NT2/D1 (cell line): Measurements from ENCODE around the gene DOCK3.

Source experiments
- SUZ12 ChIP-seq: IDR thresholded peaks from 2 replicates; pipeline ENCODE4 v1.6.1; 2011; ENCODE audit not compliant: insufficient read length, insufficient read depth; ENCODE audit errors: extremely low read depth
- YY1 ChIP-seq: IDR thresholded peaks from 2 replicates; pipeline ENCODE4 v1.6.1; 2011; ENCODE audit not compliant: insufficient read length, insufficient read depth

- TF ChIP-seq YY1 (no peak), SUZ12 (no peak)
Measured at GRCh38 chr3:50666837-50667236, 7.9 kb upstream of the DOCK3 start.
